ENCODE data around the gene DYNLT3.
A peak's percentile ranks its signal among the peaks of the same experiment; 100 is the strongest.

DYNLT3 gene, protein sequence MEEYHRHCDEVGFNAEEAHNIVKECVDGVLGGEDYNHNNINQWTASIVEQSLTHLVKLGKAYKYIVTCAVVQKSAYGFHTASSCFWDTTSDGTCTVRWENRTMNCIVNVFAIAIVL

DNA sequence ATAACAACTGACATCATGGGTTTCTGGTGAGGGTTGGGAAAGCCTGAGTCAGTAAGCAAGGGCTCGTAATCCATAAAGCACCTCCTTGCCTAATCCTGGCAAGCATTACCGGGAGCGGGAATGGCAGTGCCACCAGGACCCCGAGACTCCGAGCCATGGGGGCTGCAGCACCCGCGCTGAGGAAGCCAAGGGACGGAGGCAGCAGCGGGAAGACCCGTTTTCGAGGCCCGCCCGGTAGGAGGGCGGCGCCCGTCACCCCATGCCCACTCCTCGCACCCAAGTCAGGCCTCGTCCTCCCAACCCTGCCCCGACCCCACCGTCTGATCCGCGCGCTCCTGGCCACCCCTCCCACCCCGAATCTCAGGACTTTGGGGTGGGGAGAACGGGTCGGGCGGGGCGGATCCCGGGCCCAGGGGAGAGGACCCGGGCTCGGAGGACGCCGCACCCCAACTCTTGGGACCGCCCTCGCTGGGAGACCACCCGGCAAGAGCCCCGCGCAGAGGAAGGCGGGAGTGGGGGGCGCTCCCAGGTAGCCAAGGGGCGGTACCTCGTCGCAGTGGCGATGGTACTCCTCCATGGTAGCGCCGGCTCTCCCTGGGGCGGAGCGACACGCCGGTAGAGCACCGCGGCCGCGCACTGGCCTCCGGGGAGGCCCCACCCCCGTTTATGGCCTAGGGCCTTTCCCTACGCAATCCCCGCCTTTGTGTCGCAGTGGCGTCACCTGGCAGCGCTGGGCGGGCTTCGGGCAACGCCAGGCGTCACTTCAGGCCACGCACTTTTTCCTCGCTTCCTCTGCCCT lies at the start of gene DYNLT3:
DYNLT3 (minus strand) TSS at position 638 of the 799 bp plus-strand sequence; CDS start at position 577, 61 bp downstream.
- peak; percentile 73 for FAIRE-seq

- FAIRE-seq: no peak
Observed at GRCh38 chrX:37896511-37896890, 49.1 kb upstream of the DYNLT3 start.

- no peak for FAIRE-seq
Observed at GRCh38 chrX:37895795-37896510, 48.6 kb upstream of the DYNLT3 start.

DNA sequence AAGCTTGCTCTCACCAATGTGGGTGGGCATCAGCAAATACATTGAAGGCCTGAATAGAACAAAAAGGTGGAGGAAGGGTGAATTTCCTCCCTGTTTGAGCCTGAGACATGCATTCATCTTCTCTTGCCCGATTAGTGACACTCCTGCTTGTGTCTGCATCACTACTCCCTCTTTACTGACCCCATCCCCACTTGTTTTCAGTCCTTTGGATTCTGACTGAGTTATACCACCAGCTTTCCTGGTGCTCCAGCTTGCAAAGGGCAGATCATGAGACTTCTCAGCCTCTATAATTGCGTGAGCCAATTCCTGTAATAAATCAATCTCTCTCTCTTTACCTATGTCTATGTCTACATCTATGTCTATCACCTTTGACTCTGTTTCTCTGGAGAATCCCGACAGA lies 47.4 kb upstream of the DYNLT3 start:
- FAIRE-seq: no peak

DNA sequence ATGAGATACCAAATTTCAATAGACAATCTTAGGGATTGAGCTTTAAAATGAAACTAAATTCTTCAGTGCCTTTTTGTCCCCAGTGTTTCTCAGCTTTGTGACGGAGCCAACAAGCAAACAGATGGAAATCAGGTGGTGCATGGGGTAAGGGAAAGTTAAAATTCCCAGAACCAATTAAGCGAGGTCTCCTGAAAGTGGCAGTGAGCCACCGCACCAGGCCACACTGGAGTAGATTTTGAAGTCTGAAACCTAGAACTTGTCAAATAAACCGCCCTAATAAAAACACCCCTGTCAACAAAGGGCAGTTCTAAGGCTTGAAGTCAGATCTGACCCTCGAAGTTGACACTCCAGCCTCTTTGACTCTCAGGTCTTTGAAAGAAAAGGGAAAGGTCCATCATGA lies 40.6 kb upstream of the DYNLT3 start:
- FAIRE-seq: no peak

GRCh38 chrX:37887347-37887746 lies 40.0 kb upstream of the DYNLT3 start:
- FAIRE-seq: no peak

- FAIRE-seq: no peak
Observed at GRCh38 chrX:37883196-37883595, 35.8 kb upstream of the DYNLT3 start.

GRCh38 chrX:37879692-37880091 lies 32.3 kb upstream of the DYNLT3 start:
- no peak for FAIRE-seq

- FAIRE-seq: no peak
Observed at GRCh38 chrX:37876716-37877115, 29.3 kb upstream of the DYNLT3 start.

DNA sequence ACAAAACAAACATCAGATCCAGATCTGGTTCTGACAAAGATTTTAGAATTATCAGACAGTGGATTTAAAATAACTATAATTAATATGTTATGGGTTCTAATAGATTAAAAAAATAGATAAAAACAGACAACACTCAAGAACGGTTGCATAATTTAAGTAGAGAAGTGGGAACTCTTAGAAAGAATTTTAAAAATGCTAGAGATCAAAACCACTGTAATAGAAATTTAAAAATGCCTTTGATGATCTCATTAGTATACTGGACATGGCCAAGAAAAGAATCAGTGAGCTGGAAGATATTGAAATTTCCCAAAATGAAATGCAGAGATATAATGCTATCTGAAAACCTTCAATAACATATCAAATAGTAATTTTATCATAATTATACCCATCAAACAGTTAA lies 28.3 kb upstream of the DYNLT3 start:
- no peak for FAIRE-seq

DNA sequence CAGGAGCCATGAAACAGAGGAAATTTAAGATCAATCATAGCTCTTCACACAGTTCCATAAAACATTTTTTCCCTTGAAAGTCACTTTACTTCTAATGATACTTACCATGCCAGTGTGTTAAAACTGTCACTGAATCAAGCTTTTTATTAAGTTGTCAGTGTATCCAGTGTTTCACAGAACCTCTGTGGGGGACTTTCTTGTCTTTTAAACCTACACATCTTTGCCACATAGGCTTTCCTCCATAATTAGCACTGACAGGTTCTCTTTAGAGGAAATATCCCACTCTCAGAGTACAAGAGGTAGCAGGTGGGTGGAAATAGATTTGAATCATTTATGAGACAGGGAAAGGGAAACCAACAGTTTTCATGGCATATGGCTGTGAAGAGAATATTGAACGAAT lies 25.8 kb upstream of the DYNLT3 start:
- no peak for FAIRE-seq

DNA sequence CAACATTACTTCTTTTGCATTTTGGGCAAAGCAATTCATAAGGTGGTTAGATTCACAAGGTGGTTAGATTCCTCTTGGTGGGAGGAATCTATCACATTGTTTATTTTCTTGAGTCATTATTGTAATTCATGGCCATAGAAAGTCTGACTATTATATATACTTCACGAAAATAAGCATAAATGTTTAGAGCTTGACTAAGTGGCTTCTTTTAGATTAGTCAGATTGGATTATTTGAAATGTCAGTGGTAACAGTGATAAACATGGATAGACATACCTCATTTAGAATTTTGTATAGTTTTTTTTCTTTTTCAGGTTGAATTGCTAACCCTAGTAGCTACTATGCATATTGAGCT lies 24.9 kb upstream of the DYNLT3 start:
- no peak for FAIRE-seq

- no peak for FAIRE-seq
Observed at GRCh38 chrX:37871626-37872302, 24.4 kb upstream of the DYNLT3 start.

GRCh38 chrX:37867536-37868153 lies 20.3 kb upstream of the DYNLT3 start:
- FAIRE-seq: no peak

DNA sequence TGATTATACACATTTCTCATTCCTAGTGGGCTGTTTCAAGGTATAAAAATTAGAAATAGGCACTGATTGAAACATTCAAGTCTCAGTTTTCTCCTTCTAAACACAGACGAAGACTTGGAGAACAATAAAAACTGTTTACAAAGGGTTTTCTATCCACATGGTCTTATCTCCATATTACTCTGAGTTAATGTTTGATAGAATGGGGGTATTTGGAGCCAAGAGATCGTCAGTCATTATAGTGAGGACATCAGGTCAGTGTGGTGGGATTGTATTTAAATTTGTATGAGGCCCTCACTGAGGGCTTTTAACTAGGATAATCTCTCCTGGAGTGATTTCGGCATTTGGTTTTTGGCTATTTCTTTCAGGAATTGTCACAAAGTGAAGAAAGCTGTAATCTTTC lies 16.4 kb upstream of the DYNLT3 start:
- no peak for FAIRE-seq

DNA sequence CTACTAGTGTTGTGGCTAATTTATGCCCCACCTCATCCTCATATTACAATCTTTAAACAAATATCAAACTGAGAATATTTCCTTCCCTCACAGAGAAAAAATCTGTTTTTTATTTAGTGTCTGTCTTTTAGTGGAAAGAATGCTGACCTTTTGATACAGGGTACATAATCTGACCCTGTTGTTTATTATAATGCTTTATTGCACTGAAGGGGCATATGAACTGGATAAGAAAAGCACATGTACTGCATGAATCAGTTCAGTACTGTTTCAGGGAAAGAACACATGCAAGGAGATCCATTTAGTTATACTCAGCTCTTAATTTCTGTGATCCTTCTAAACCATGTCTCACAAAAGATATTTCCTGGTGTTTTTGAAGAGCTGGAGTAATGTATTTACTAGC lies 15.5 kb upstream of the DYNLT3 start:
- FAIRE-seq: no peak

DNA sequence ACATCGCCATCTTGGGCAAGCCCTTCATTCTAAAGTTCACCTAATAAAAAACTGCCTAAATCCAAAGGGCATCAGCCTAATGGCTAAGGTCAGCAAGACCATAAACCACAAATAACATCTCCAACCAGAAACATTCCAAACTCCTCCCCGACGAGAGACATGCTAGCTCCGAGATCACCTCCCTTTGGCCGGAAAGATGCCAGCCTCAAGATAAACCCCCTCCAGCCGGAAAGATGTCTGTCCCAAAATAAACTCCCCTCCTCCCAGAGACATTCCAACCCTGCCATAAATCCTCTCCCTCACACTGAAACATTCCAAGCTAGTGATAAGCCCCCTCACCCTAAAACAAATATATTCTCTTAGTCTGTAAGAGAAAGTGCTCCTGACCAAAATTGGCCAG lies 13.3 kb upstream of the DYNLT3 start:
- FAIRE-seq: no peak

DNA sequence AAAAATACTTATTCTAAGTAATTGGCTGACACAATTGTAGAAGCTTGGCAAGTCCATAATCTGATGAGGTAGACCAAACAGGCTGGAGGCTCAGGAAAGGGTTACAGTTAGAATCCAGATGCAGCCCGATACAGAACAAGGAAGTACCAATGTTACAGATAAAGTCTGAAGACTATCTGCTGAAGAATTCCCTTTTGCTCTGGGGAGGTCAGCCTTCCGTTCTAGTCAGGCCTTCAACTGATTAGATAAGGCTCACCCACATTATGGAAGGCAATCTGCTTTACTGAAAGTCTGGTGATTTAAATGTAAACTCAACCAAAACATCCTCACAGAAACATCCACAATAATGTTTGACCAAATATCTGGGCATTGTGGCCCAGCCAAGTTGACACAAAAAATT lies 7.4 kb upstream of the DYNLT3 start:
- FAIRE-seq: no peak

DNA sequence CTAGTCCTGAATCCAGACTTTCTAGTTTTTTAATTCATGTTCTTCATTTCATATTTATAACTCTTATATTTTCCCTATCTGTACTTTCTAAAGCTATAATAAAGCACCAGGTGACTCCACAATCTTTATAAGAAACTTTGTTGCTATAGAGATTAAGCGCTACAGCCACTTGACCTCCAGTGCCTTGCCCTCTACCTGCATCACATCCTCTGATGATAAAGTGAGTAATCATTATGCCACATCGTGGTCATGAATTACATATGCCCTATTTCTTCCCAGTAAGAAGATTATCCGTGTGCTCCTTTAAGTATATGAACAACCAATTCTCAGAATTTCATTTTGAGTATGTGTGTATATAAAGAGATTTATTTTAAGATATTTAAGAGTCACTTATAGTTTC lies 6.8 kb upstream of the DYNLT3 start:
- no peak for FAIRE-seq

DNA sequence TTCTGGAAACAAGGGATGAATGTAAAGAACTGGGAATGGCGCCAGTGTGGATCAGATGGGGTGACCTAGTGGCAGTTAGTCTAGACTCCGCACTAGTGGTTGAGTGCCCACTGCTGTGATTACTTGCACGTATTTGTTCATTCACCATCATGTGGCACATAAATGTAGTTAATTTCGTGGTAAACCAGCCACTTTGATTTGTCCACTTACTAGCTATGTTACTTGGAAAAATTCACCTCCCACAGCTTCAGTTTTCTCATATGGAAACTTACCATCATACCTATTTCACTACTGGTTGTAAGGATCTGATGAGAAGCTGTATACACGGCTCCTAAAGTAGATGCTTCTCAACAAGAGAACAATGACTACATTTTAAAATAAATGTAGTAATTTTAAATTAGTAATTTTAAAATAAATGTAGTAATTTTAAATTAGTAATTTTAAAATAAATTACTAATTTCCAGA lies 394 bp upstream of the DYNLT3 start:
- no peak for FAIRE-seq

- no peak for FAIRE-seq
Observed at GRCh38 chrX:37846558-37846933, 825 bp downstream of the DYNLT3 start.

DNA sequence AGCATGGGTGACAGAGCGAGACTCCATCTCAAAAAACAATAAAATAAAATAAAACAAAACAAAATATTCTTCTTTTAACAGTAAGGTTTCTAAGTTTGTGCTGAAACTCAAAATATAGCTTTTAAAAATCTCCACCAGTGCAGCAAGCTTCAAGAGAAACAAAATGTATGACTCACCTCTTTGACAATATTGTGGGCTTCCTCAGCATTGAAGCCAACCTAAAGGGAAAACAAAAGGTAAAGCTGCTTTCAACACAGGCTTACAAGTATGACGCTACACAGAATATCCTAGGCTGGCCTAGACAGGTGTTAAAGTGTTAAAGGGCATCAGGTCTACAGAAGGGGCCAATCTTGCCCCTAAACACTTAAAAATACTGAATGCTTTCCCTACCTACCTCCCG lies 1.2 kb downstream of the DYNLT3 start:
- no peak for FAIRE-seq

- no peak for FAIRE-seq
Observed at GRCh38 chrX:37844622-37845021, 2.7 kb downstream of the DYNLT3 start.
